CD4-positive, alpha-beta T cell treated with Interleukin-15 for 4 hours (primary cell): ENCODE data around the gene GPR156.

ENCODE experiments used
- DNase-seq: peaks from one replicate; pipeline ENCODE4 v3.0.0-alpha.2; 2020; ENCODE audit warnings: low spot score

GPR156 gene

GRCh38 chr3:120196333-120196732, 88.7 kb downstream of the GPR156 start:
- DNase-seq, result no peak

- DNase-seq, result no peak
Measured at GRCh38 chr3:120193554-120193953, 91.5 kb downstream of the GPR156 start.

GRCh38 chr3:120192579-120192978, 92.4 kb downstream of the GPR156 start:
- DNase-seq, result no peak

GRCh38 chr3:120192159-120192558, 92.9 kb downstream of the GPR156 start:
- DNase-seq, result no peak

GRCh38 chr3:120182613-120183511, 102.2 kb downstream of the GPR156 start:
- no peak for DNase-seq

- no peak for DNase-seq
Measured at GRCh38 chr3:120181632-120182031, 103.4 kb downstream of the GPR156 start.

GRCh38 chr3:120180731-120181412, 104.2 kb downstream of the GPR156 start:
- no peak for DNase-seq

- no peak for DNase-seq
Measured at GRCh38 chr3:120177707-120178306, 107.2 kb downstream of the GPR156 start.

GRCh38 chr3:120177151-120177550, 107.9 kb downstream of the GPR156 start:
- DNase-seq, result no peak

GRCh38 chr3:120174811-120175539, 110.0 kb downstream of the GPR156 start:
- DNase-seq, result no peak

- DNase-seq, result no peak
Measured at GRCh38 chr3:120173056-120173675, 111.9 kb downstream of the GPR156 start.

- DNase-seq, result no peak
Measured at GRCh38 chr3:120172070-120172469, 113.0 kb downstream of the GPR156 start.

- no peak for DNase-seq
Measured at GRCh38 chr3:120171134-120171873, 113.7 kb downstream of the GPR156 start.

GRCh38 chr3:120170223-120170622, 114.8 kb downstream of the GPR156 start:
- no peak for DNase-seq

GRCh38 chr3:120169407-120169806, 115.6 kb downstream of the GPR156 start:
- DNase-seq, result no peak

- no peak for DNase-seq
Measured at GRCh38 chr3:120168611-120169010, 116.4 kb downstream of the GPR156 start.

GRCh38 chr3:120168038-120168437, 117.0 kb downstream of the GPR156 start:
- no peak for DNase-seq

- DNase-seq, result no peak
Measured at GRCh38 chr3:120167488-120167887, 117.5 kb downstream of the GPR156 start.

- DNase-seq, result no peak
Measured at GRCh38 chr3:120163816-120164215, 121.2 kb downstream of the GPR156 start.

GRCh38 chr3:120163026-120163425, 122.0 kb downstream of the GPR156 start:
- DNase-seq, result no peak

GRCh38 chr3:120162400-120162799, 122.6 kb downstream of the GPR156 start:
- DNase-seq, result no peak
